HG03159 (cell line): ENCODE measurements around the gene CDC42BPA.

ENCODE experiments used
- ATAC-seq: cut with Tn5 transposase; IDR thresholded peaks from one replicate; pipeline ENCODE4 v1.9.1; 2021; ENCODE audit warnings: mild to moderate bottlenecking, moderate library complexity; ENCODE audit not compliant: unreplicated experiment

The CDC42BPA gene

GRCh38 chr1:226982451-226983177 is 335.7 kb downstream of the CDC42BPA start:
- no peak for ATAC-seq

- ATAC-seq: no peak
Observed at GRCh38 chr1:226981838-226982237, 336.5 kb downstream of the CDC42BPA start.

GRCh38 chr1:226981386-226981817 is 336.9 kb downstream of the CDC42BPA start:
- ATAC-seq: no peak

GRCh38 chr1:226980565-226981385 is 337.5 kb downstream of the CDC42BPA start:
- no peak for ATAC-seq

GRCh38 chr1:226980122-226980560 is 338.2 kb downstream of the CDC42BPA start:
- ATAC-seq: no peak

GRCh38 chr1:226979517-226980121 is 338.7 kb downstream of the CDC42BPA start:
- no peak for ATAC-seq

- ATAC-seq: no peak
Observed at GRCh38 chr1:226979115-226979516, 339.2 kb downstream of the CDC42BPA start.

- ATAC-seq: no peak
Observed at GRCh38 chr1:226978432-226979114, 339.7 kb downstream of the CDC42BPA start.

GRCh38 chr1:226977643-226978431 is 340.5 kb downstream of the CDC42BPA start:
- no peak for ATAC-seq

- no peak for ATAC-seq
Observed at GRCh38 chr1:226976978-226977642, 341.2 kb downstream of the CDC42BPA start.

- no peak for ATAC-seq
Observed at GRCh38 chr1:226976276-226976977, 341.9 kb downstream of the CDC42BPA start.

- ATAC-seq: no peak
Observed at GRCh38 chr1:226975259-226976250, 342.7 kb downstream of the CDC42BPA start.

GRCh38 chr1:226974544-226975258 is 343.6 kb downstream of the CDC42BPA start:
- no peak for ATAC-seq

- no peak for ATAC-seq
Observed at GRCh38 chr1:226973898-226974543, 344.3 kb downstream of the CDC42BPA start.

GRCh38 chr1:226973371-226973897 is 344.9 kb downstream of the CDC42BPA start:
- ATAC-seq: no peak

GRCh38 chr1:226972931-226973330 is 345.4 kb downstream of the CDC42BPA start:
- ATAC-seq: no peak
